Stimulated activated naive CD4-positive, alpha-beta T cell (primary cell): ENCODE data around the gene LIPT1.
"Not testable (repeated sequence)": the region's sequence is repeated elsewhere in the genome, so short reads cannot be mapped to it uniquely, and the experiment has no call there.

Experiments used
- DNase-seq, 6 experiments: peaks; one replicate each; lab custom pipeline; 2025; lab: John Stamatoyannopoulos, UW

LIPT1 gene

GRCh38 chr2:99171377-99172140, 16.8 kb downstream of the LIPT1 start:
- no peak for DNase-seq

GRCh38 chr2:99180755-99181623, 26.2 kb downstream of the LIPT1 start, which contains the start of the genes MITD1 and MRPL30:
MITD1 (minus strand) TSS chr2:99181058; CDS start chr2:99180981, 77 bp downstream.
MRPL30 (plus strand) TSS chr2:99181184; CDS start chr2:99186204, 5,020 bp downstream.
- DNase-seq, result peak; percentile 88 to 92 (median 90)

GRCh38 chr2:99181624-99182000, 26.8 kb downstream of the LIPT1 start:
- DNase-seq, result no peak

- no peak for DNase-seq
Observed at GRCh38 chr2:99183025-99183424, 28.3 kb downstream of the LIPT1 start.

- DNase-seq, result no peak
Observed at GRCh38 chr2:99184811-99185210, 30.0 kb downstream of the LIPT1 start.

- no peak for DNase-seq
Observed at GRCh38 chr2:99187011-99187410, 32.2 kb downstream of the LIPT1 start.

GRCh38 chr2:99188357-99188756, 33.6 kb downstream of the LIPT1 start:
- no peak for DNase-seq

GRCh38 chr2:99190548-99190947, 35.8 kb downstream of the LIPT1 start:
- no peak for DNase-seq

GRCh38 chr2:99192364-99192763, 37.6 kb downstream of the LIPT1 start:
- not testable (repeated sequence) for DNase-seq

- DNase-seq, result no peak
Observed at GRCh38 chr2:99198103-99198841, 43.5 kb downstream of the LIPT1 start.

GRCh38 chr2:99200076-99200800, 45.5 kb downstream of the LIPT1 start:
- DNase-seq, result no peak

- no peak for DNase-seq
Observed at GRCh38 chr2:99201959-99202678, 47.4 kb downstream of the LIPT1 start.

GRCh38 chr2:99205491-99205890, 50.7 kb downstream of the LIPT1 start:
- DNase-seq, result no peak
